GM18867 (cell line): ENCODE data around the gene CAMK2D.

Experiments used
- ATAC-seq: cut with Tn5 transposase; IDR thresholded peaks from one replicate; pipeline ENCODE4 v1.9.1; 2021; ENCODE audit warnings: mild to moderate bottlenecking, moderate library complexity; ENCODE audit not compliant: unreplicated experiment

Gene CAMK2D

DNA sequence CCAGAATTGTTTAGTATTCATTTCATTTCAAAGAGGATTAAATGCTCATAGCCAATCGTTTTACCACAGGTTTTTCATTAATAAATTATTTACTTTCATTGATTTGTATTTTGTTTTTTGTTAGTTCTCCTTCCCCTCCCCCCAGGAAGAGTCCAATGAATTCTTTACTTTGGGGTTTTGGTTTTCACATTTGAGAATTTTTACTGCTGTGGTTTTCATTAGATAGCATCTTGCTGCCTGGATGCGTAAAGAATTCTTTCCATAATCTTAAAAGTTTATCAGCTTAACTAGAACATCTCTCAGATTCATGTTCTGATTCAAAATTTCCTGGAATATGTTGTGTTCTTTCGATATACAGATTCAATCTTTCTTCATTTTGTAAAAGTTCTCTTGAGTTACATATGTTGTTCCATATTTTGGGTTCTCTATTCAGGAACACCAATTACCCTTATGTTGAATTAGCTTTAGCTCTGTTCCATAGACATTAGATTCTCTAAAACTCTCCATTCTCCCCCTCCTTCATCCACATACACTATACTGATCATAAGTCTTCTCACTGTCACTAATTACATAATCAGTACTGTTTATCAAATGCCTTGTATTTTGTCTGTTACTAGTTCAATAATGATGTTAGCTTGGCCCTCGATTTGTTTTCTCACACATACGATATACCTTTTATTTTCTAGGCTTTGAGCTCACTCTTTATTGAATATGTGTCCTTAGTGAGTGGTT lies 184.4 kb downstream of the CAMK2D start:
- no peak for ATAC-seq

DNA sequence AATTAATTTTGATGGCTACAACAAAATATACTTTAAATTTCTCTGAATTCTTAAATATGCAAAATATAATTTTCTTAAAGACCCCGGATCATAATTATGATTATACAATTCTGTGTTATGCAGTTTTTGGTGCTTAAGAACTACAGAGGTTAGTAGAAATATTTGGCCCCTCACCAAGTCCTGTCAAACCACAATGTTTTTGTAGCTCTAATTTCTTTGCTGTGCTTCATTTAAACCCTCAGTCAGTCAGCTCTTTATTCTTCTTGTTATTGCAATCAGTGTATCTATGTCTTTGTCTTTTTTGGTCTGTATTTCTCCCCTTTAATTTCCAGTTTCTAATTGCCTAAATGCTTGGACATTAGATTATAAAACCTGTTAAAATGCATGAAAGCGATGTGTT lies 186.1 kb downstream of the CAMK2D start:
- ATAC-seq = no peak

DNA sequence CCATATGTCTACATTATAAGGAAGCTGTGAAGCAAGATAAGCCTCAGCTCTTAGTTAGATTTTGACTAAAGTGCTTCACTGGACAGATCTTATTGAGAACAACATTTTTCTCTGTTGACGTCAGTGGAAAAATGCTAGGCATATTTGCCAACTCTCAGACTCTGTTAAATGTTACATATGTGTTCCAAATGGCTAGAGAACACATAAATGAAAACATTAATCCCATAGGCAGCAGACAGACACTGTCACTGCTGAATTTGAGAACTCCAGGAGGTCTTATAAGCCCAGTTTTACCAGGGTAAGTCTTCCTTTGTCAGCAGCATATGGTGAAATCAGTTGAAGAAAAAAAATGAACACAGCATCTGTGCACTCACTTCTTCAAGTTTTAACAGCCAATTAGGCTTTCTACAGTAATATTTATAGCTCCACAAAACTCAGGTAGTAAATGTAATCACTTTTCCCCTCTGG lies 186.9 kb downstream of the CAMK2D start:
- no peak for ATAC-seq

DNA sequence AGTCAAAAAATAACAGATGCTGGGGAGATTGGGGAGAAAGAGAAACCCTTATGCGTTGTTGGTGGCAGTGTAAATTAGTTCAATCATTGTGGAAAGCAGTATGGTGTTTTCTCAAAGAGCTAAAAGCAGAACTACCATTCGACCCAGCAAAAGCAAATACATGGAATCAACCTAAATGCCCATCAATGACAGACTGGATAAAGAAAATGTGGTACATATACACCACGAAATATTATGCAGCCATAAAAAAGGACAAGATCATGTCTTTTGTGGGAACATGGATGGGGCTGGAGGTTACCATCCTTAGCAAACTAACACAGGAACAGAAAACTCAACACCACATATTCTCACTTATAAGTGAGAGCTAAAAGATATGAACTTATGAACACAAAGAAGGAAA lies 188.9 kb downstream of the CAMK2D start:
- no peak for ATAC-seq

DNA sequence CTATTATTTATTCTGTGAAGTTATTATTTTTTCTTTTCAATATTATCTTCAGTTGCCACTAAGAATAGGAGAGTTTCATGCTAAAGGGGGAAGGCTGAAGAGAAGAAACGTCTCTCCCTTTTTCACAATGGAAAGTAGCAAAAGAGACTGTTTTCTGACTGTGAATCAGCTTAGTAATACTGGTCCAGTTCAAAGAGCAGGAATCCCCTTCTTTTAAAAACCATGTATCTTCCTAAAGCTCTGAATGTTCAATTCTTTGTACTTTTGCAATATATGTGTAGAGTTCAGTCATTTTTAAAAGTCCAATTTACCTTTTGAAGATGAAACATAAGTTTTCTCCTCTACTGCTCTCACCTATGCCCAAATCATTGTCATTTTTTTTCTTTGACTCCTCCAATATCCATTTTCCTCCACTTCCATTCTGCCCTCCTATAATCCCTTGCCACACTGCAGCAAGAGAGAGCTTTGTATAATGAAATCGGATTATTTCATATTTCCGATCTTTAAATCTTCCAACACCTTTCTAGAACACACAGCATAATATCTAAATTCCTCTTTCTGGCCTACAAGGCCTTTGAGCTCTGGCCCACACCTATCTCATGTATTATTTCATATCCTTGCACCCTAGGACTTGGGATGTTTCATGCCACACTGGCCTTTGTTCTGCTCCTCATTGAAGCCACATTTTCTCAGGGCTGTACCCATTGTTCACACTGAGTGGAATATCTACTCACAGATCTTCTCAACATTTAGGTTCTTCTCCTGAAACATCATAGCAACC lies 195.3 kb downstream of the CAMK2D start:
- ATAC-seq = peak; percentile 20

DNA sequence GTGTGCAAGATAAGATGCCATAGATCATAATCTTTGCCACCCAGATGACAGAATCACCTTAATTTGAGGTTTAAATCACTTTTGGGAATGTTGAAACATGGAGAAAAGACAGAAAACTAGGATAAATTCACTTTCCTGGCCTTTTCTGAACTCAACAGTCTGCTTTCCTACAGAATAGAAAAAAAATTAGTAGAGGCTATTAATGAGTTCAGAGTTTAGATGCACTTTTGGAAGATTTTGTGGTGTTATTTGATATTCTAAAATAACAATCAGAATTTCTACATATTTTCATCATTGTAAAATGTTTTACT lies 195.9 kb downstream of the CAMK2D start:
- no peak for ATAC-seq

DNA sequence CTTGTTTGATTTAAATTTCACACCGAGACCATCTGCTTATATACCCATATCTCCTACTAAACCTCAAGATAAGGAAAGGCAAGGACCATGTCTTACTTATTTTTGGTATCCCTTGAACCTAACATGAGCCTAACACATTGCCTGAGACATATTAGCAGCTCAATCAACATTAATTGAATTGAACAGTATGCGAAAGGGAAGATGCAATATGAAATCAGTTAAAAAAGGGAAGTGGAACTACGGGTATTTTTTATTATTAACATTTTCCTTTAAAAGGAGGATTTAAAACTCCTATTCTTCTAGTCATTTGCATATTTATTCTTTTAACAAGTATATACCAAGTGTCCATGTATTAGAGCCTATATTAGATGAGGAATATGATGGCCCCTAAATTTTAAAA lies 197.0 kb downstream of the CAMK2D start:
- ATAC-seq = peak; percentile 27

DNA sequence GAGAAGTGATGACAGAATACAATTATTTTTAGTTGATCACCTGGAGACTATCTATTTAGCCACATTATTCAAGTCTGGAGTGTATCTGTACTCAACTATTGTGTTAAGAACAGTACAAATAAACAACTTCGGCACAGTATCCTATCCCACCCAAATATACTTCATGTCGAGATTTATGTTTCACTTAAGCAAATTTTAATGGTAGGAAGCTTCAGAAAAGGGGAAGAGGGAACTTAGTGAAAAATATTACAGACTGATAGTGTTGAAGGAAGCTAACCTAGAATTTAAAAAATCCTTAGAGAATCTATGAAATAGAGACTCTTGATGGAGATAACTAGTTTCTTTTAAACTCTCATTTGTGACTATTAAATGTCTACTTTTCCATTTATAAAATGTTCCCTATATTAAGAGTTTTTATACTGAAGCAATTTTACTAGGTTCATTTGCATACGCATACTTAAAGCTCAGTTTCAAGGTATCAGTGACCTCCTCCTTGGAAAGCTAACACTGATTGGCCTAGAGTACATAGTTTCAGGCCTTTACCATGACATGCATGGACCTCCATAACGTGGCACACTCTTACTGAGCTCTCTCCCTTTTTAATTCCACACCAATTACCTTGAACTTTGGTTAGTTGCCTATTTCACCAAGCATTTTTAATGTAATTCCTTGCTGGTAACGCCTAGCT lies 197.7 kb downstream of the CAMK2D start:
- no peak for ATAC-seq

DNA sequence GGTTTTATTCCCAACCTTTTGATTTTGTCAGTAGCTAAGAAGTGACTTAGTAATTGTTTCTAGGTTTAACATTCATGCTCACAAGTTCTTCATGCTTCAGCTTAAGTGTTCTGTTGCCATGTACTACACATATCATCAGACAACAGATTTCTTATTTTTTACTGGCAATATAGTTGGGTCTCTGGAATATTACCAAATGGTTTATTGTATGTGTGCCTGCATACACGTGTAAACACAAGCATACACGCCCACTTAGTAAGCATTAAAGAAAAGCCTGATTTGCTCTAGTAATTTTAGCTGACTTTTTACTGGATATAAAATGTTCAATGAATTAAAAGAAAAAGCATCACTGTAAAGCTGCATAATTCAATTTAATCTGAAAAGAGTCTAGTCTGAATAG lies 199.8 kb downstream of the CAMK2D start:
- no peak for ATAC-seq

DNA sequence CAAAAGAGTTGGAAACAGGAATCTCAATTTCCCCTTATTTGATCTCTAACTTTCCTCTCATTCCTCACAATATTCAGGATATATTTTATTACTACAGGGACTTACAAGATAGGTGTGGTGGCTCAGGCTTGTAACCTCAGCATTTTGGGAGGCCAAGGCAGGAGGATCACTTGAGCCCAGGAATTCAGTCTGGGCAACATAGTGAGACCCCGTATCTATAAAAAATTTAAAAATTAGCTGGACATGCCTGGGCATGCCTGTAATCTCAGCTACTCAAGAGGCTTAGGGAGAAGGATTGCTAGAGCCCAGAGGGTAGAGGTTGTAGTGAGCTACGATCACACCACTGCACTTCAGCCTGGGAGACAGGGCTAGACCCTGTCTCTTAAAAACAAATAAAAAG lies 200.4 kb downstream of the CAMK2D start:
- no peak for ATAC-seq

DNA sequence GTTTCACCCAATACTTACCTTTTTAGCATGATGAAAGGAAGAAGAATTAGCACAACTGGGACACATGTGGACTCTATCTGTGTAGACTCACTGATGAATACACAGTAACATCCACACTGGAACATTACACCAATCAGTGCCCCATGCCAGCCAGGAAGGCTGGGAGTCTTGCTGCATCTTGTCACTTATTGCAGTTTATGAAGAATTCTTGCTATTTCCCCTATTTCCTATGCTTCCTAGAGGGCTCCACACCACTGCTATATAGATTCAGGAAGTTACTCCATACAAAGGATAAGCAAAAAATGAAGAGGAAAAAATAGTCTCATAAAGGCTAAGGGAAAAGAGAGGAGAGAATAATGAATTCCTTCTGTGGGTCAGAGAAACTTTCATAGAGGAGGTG lies 201.0 kb downstream of the CAMK2D start:
- ATAC-seq = no peak

DNA sequence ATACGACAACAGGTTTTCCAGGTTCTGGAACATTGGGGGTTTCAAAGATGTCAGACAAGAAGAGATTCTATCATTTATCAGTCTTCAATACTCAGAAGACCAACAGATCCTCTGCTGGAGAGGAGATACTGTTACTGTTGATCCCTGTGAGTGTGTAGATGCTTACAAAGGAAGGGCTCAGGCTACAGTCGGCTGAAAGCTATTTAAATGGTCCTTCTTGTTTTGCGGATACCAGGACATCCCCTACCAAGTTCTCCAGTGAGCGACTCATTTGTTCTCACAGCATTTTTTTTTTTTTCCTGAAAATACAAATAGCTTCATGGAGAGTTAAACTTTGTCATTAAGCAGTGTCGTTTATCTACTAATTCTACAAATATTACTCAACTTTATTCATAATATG lies 201.6 kb downstream of the CAMK2D start:
- ATAC-seq = no peak

DNA sequence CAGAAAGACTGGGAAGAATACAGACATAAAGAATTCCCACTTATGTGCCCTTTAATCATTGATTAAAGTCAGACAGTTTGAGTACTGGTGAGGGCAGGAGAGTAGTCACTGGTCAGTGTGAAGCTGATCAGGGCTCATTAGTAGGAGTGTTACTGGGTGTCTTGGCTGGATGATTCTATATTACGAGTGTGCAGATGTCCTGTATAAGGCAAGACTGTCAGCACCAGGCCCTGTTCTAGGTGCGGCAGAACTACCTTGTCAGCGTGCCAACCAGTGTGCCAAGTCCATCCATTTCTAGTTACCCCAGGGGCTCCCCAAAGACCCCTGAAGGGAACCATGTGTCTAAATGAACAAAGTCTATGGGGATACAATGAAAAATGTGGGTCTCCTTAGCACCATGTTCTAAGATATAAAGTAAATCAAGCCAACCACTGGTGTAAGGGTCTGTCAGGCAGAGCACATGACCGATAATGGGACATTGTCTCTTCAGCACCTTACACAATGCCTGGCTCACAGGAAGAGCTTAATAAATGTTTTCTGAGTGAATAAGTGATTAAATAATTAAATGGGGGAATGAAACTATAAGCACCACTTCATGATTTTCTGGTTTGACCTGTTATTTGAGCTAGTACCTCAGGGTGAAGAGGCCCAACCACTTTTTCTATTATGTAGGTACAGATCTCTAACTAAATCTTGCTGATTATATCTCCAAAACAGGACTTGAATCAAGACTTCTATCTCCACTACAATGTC lies 205.0 kb downstream of the CAMK2D start:
- ATAC-seq = no peak

DNA sequence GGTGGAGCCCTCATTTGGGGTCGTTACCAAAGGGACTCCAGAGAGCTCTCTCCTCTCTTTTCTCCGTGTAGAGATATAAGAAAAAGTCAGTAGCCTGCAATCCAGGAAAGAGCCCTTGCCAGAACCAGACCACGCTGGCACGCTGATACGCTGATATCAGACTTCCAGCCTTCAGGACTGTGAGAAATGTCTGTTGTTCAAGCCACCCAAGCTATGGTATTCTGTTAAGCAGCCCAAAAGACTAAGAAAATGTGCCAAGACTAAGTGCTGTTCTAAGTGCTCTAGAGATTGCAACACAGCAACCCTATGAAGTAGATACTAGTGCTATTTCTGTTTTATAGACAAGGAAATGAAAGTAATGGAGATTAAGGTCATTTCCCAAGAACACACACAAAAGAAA lies 205.7 kb downstream of the CAMK2D start:
- ATAC-seq = no peak

DNA sequence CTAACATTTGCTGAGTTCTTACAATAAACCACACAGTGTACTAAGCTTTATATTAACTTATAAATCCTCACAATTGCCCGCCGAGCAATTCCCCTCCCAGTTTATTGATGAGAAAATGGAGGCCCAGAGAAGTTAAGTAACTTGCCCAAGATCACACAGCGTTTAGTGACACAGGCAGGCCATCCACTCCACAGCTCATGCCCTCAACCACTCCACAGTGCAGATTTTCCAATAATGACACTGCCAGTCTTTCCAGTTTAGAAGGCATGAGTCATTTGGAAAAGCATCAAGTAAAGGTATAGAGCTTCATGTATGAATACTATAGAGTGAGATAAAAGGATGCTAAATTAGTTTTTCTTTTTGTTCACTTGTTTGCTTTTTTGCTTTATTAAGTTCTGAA lies 208.5 kb downstream of the CAMK2D start:
- no peak for ATAC-seq

DNA sequence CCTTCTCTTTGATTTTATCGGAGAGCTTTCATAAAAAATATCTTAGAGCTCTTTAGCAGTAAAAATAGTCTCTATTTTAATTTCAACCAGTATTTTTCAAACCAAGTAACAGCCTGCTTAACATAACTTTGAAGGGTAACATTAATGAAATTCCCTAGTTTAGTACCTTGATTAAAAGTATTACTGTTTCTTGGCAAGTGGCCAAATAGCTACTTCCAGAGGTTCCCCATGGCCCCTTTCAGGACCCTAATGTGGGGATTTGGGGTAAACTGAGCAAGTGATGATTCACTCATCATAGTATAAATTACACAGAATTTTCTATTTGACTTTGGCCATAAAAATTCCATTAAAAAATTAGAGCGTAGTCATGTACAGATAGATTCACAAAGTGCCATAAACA lies 211.0 kb downstream of the CAMK2D start:
- ATAC-seq = no peak

DNA sequence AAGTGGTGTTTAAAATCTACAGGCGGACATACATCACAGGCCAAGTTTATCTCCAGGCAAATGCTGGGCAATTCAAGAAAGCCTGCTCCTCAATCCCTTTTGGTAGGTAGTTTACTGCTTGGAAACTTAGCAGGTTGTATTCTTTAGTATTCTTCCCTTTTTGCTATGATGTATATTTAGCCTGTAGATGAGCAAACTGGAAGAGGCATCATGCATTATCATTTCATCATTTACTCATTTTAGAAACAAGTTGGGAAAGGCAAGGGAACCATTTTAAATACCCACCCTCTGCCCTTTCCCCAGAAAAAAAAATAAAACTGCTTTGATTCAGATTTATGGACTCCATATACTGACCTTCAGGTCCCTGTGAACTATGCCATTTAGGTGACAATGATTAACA lies 213.2 kb downstream of the CAMK2D start:
- ATAC-seq = no peak

DNA sequence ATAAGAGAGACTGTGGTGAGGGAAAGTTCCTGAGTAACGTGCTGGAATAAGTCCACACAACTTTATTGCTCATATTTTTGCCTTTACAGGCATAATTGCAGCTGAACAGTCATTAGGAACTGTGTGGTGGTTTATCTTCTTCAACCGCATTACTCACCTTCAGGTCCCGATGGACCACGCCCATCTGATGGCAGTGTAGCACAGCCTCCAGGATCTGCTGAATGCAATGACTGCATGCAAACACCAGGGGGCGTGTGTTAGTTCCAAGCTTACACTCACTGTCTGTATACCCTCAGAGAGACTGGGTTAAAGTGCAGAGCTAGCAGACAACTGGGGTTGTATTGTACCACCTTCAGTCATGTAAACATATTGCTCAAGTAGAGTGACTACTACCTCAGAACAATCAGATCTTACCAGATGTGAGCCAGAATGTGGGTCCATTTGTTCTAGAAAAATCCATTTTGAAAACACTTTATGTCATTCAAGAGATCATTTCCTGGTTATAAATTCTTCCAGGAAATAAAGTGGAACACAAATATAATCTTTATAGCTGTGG lies 214.0 kb downstream of the CAMK2D start:
- peak; percentile 98 for ATAC-seq

DNA sequence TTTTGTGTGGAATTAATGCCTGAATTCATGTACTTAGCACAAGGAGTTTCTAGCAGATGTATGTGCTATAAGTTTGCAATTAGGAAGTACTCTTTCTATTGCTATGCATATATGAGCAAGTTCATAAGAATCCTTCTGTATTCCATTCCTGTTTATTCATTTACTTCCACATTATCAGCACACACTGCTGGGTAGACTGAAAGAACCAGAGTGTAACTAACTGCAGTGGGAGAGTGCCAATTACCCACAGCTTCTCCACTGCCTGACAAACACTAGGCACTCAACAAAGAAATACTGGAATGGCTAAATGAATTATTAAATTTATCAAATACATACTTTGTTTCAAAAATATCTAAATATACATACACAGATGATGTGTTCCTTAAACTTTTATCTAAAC lies 219.6 kb downstream of the CAMK2D start:
- no peak for ATAC-seq

DNA sequence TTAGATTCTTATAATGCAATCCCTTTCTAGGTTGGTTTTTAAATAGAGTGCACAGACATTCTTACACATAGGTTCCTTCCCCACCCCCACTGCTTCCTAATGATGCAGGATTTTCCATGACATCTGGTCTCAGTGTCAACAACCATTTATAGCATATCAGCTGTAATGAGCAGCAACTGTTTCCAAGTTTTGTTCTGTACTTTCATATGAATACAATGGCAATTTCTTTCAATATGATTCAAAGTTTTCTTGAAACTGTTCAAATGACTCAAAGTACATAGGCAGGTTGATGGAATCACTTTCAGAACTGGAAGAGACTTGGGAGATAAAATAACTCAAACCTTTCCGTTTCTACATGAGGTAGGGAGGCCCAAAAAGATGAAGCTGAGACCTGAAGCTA lies 220.7 kb downstream of the CAMK2D start:
- ATAC-seq = no peak

DNA sequence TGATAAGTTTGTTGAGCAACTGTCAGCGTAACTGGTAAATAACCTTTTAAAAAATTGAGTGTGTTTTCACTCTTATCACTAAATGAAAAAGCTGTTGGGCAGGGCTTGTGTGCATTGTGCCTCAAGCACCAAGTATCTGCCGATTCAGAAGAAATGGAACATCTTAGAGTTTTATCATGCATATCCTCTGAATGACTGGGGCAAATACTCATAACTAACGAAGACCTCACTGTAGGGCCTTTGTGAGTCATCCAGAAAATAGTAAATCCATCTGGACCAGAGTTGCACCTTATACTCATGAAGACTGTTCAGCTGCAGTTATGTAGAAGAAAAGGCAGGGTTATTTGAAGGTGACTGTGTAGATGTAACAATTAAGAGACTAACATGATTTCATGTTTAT lies 222.1 kb downstream of the CAMK2D start:
- no peak for ATAC-seq
